Measurements from ENCODE around the gene ZNF557. TPM values are rescaled to one million over a fixed set of nuclear protein-coding genes. Genes with fewer than 3 reads are reported as not detected.

ZNF557 gene
- total and polyA plus RNA-seq, 2 of the 4 experiments (the other 2 are of a cell fraction): 3.7 to 21.1 TPM

DNA sequence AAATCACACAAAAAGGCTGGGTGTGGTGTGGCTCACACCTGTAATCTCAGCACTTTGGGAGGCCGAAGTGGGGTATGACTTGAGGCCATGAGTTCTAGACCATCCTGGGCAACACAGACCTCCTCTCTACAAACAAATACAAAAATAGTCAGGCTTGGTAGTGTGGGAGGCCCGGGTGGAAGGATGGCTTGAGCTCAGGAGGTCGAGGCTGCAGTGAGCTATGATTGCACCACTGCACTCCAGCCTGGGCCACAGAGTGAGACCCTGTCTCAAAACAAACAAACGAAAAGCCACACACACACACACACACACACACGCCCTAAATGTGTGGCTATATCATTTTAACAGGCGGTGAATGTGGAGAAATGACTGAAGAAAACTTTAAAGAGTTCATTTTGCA is 904 bp upstream of the ZNF557 start:
- peak overlapping the region; percentile 68 to 76 for H4K8ac ChIP-seq (ENCODE audit: low read depth in 2 of 2, low read length in 2 of 2)
- ATAC-seq (ENCODE audit: low read depth) (no peak), DNase-seq (no peak)
- H2BK120ac ChIP-seq (ENCODE audit: low read depth, low read length): no peak overlapping the region
- H4K20me1 ChIP-seq (ENCODE audit: insufficient read depth, low read length): no peaks in the 10 kb centered on the region
- H2BK20ac ChIP-seq (ENCODE audit: low read depth, low read length): no peak overlapping the region
- ChIA-PET POLR2A (ENCODE audit: unreplicated experiment) (no interaction called here), CTCF (interaction anchor here (0.6 kb wide), 1 partner anchor 79 kb away, joined by 3 read pairs; no protein-coding TSS in a partner anchor)
- no peak overlapping the region for H3K14ac ChIP-seq (replicated peaks; ENCODE audit: low read depth, low read length)
- BruUV-seq (replicated peaks): no TSS peak
- H2AK9ac ChIP-seq (replicated peaks; ENCODE audit: low read depth, low read length, poor library complexity): no peak overlapping the region
- no peak overlapping the region for H3K27ac ChIP-seq (ENCODE audit: insufficient read depth, low read length)
- H4K91ac ChIP-seq (ENCODE audit: insufficient read depth, low read depth, low read length): 0 out of 2 replicates have a peak overlapping the region, but pooled peaks have one; percentile 27
- in situ Hi-C loops (cut with MboI; ENCODE audit: low sequenced_read_pairs): no loop called here
- H3K4me1 ChIP-seq (ENCODE audit: control insufficient read depth, insufficient read depth, low read length): no peaks in the 10 kb centered on the region
- intact Hi-C loops (cut with micrococcal nuclease): loop anchor here (10.0 kb wide), 1 partner anchor 334 kb away; the partner anchor contains the start of genes GPR108 and TRIP10
- H3K4me3 ChIP-seq (ENCODE audit: insufficient read depth, low read depth, low read length): no peak overlapping the region
- peak overlapping the region; percentile 99 for H2AFZ ChIP-seq (replicated peaks; ENCODE audit: low read length, poor library complexity)
- no peak overlapping the region for H2AK5ac ChIP-seq (ENCODE audit: low read depth, low read length)
- no peak overlapping the region for H3K4me2 ChIP-seq (ENCODE audit: low read depth, low read length)
- H3K18ac ChIP-seq (ENCODE audit: low read depth, low read length): no peak overlapping the region
- no peak overlapping the region for H3K23ac ChIP-seq (ENCODE audit: low read depth, low read length)
- no peak overlapping the region for H2BK15ac ChIP-seq (ENCODE audit: low read depth, low read length)
- H3K79me1 ChIP-seq (ENCODE audit: low read depth in 1 of 2, low read length in 2 of 2): peaks cover 11 to 18% of the 10 kb centered on the region in 2 experiments
- dilution Hi-C loops (cut with HindIII; ENCODE audit: low sequenced_read_pairs, unreplicated experiment): no loop called here
- H3K27me3 ChIP-seq (ENCODE audit: control insufficient read depth, insufficient read depth, low read length): no peaks in the 10 kb centered on the region
- H3K9me1 ChIP-seq (ENCODE audit: insufficient read depth, low read length): no peaks in the 10 kb centered on the region
- peaks cover 2% of the 10 kb centered on the region; the same call in 1 of the 2 replicates for H3K9me3 ChIP-seq (ENCODE audit: control insufficient read depth, insufficient read depth, low read length)
- no peak overlapping the region; the same call in 1 of the 2 replicates for H4K5ac ChIP-seq (ENCODE audit: low read depth, low read length)
- H3K9ac ChIP-seq (ENCODE audit: low read depth, low read length): no peak overlapping the region
- H3K4ac ChIP-seq (ENCODE audit: low read depth, low read length): 0 out of 2 replicates have a peak overlapping the region, but pooled peaks have one; percentile 43
- H3K56ac ChIP-seq (ENCODE audit: extremely low read depth, insufficient read depth, low read length): no peak overlapping the region
- WGBS, 2 experiments (ENCODE audit: extremely low coverage in 2 of 2, insufficient read length in 1 of 2): no CpG with 5 or more reads among the region's 6 CpGs
- TF ChIP-seq MXI1 (IDR thresholded peaks at IDR 0.05; ENCODE audit: borderline replicate concordance, low read depth, low read length) (no peak), NFE2L2 (IDR thresholded peaks at IDR 0.05; ENCODE audit: low read depth, low read length) (no peak), FOS (IDR thresholded peaks at IDR 0.05; ENCODE audit: low read depth, low read length) (no peak), MAZ (IDR thresholded peaks at IDR 0.05; ENCODE audit: borderline replicate concordance, low read depth, low read length) (no peak), BHLHE40 (IDR thresholded peaks at IDR 0.05; ENCODE audit: low read depth, low read length) (no peak), RFX5 (IDR thresholded peaks at IDR 0.05; ENCODE audit: low read depth, low read length) (no peak), MAFK (IDR thresholded peaks at IDR 0.05; ENCODE audit: low read depth, low read length) (no peak), CHD1 (IDR thresholded peaks at IDR 0.05; ENCODE audit: low read depth, low read length) (no peak), POLR2A (IDR thresholded peaks at IDR 0.05; ENCODE audit: low read depth, low read length) (no peak), CEBPB (IDR thresholded peaks at IDR 0.05; ENCODE audit: low read depth, low read length) (no peak), RCOR1 (IDR thresholded peaks at IDR 0.05; ENCODE audit: insufficient replicate concordance, low read length) (no peak), SMC3 (IDR thresholded peaks at IDR 0.05; ENCODE audit: low read depth, low read length) (no peak), RAD21 (IDR thresholded peaks at IDR 0.05; ENCODE audit: low read length) (no peak)
- TF ChIP-seq, protein P1, sequence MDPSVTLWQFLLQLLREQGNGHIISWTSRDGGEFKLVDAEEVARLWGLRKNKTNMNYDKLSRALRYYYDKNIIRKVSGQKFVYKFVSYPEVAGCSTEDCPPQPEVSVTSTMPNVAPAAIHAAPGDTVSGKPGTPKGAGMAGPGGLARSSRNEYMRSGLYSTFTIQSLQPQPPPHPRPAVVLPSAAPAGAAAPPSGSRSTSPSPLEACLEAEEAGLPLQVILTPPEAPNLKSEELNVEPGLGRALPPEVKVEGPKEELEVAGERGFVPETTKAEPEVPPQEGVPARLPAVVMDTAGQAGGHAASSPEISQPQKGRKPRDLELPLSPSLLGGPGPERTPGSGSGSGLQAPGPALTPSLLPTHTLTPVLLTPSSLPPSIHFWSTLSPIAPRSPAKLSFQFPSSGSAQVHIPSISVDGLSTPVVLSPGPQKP (IDR thresholded peaks at IDR 0.05; ENCODE audit: borderline replicate concordance, low read depth, low read length): no peak
- TF ChIP-seq, protein P2, sequence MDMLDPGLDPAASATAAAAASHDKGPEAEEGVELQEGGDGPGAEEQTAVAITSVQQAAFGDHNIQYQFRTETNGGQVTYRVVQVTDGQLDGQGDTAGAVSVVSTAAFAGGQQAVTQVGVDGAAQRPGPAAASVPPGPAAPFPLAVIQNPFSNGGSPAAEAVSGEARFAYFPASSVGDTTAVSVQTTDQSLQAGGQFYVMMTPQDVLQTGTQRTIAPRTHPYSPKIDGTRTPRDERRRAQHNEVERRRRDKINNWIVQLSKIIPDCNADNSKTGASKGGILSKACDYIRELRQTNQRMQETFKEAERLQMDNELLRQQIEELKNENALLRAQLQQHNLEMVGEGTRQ (IDR thresholded peaks at IDR 0.05; ENCODE audit: low read depth, low read length): no peak
- TF ChIP-seq, protein P3, sequence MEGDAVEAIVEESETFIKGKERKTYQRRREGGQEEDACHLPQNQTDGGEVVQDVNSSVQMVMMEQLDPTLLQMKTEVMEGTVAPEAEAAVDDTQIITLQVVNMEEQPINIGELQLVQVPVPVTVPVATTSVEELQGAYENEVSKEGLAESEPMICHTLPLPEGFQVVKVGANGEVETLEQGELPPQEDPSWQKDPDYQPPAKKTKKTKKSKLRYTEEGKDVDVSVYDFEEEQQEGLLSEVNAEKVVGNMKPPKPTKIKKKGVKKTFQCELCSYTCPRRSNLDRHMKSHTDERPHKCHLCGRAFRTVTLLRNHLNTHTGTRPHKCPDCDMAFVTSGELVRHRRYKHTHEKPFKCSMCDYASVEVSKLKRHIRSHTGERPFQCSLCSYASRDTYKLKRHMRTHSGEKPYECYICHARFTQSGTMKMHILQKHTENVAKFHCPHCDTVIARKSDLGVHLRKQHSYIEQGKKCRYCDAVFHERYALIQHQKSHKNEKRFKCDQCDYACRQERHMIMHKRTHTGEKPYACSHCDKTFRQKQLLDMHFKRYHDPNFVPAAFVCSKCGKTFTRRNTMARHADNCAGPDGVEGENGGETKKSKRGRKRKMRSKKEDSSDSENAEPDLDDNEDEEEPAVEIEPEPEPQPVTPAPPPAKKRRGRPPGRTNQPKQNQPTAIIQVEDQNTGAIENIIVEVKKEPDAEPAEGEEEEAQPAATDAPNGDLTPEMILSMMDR (conservative IDR thresholded peaks at IDR 0.05; ENCODE audit: low read depth, low read length): no peak
- no peak overlapping the region for H2BK5ac ChIP-seq (ENCODE audit: low read depth, low read length, poor library complexity, severe bottlenecking)
- H3K36me3 ChIP-seq (ENCODE audit: control insufficient read depth, insufficient read depth, low read length): peaks cover 15% of the 10 kb centered on the region

Measured in IMR-90 (cell line).